Loucy (cell line): ENCODE data around the gene TTLL7.

Experiments
- H2AFZ ChIP-seq: fragments of 200-600 bp; sonication (generic); 2 replicates; pipeline ENCODE4 v1.6.0; 2016; ENCODE audit warnings: antibody characterized with exemption, mild to moderate bottlenecking, low read length, moderate library complexity
- H3F3A ChIP-seq: fragments of 200-600 bp; 2 replicates; pipeline ENCODE4 v1.6.0; 2016; ENCODE audit warnings: antibody characterized with exemption, low read depth, mild to moderate bottlenecking
- H3K27me3 ChIP-seq: fragments of 200-600 bp; sonication (generic); 2 replicates; pipeline ENCODE4 v1.6.1; 2014; ENCODE audit warnings: low read length, mild to moderate bottlenecking; ENCODE audit not compliant: insufficient read depth, poor library complexity, severe bottlenecking
- H3K36me3 ChIP-seq: fragments of 200-600 bp; sonication (generic); 2 replicates; pipeline ENCODE4 v1.6.1; 2016; ENCODE audit warnings: low read length; ENCODE audit not compliant: insufficient read depth
- H3K4me1 ChIP-seq: fragments of 200-600 bp; sonication (generic); 2 replicates; pipeline ENCODE4 v1.5.1; 2014; ENCODE audit warnings: low read length, mild to moderate bottlenecking; ENCODE audit not compliant: insufficient read depth, poor library complexity, severe bottlenecking
- H3K4me2 ChIP-seq: fragments of 200-600 bp; sonication (generic); 2 replicates; pipeline ENCODE4 v1.6.0; 2014; ENCODE audit warnings: antibody characterized with exemption, low read length, low read depth, mild to moderate bottlenecking; ENCODE audit not compliant: poor library complexity, severe bottlenecking
- H3K4me3 ChIP-seq: fragments of 200-600 bp; sonication (generic); 2 replicates; pipeline ENCODE4 v1.5.1; 2014; ENCODE audit warnings: low read length, mild to moderate bottlenecking, mixed read lengths; ENCODE audit not compliant: poor library complexity, severe bottlenecking
- H3K79me2 ChIP-seq: fragments of 200-600 bp; sonication (generic); 2 replicates; pipeline ENCODE4 v1.6.1; 2014; ENCODE audit warnings: low read length; ENCODE audit not compliant: insufficient read depth
- H3K9ac ChIP-seq: fragments of 200-600 bp; sonication (generic); 2 replicates; pipeline ENCODE4 v1.6.0; 2014; ENCODE audit warnings: mild to moderate bottlenecking, low read depth, low read length, moderate library complexity; ENCODE audit not compliant: poor library complexity, severe bottlenecking
- H3K9me2 ChIP-seq: fragments of 200-600 bp; sonication (generic); replicated peaks from 2 replicates; pipeline ENCODE4 v1.6.1; 2016; ENCODE audit warnings: low read depth, low read length, mixed read lengths
- H3K9me3 ChIP-seq: fragments of 200-600 bp; sonication (generic); 2 replicates; pipeline ENCODE4 v1.6.1; 2014; ENCODE audit warnings: mild to moderate bottlenecking, antibody characterized with exemption, low read length, low read depth; ENCODE audit not compliant: insufficient read depth
- H4K20me1 ChIP-seq: fragments of 200-600 bp; sonication (generic); 2 replicates; pipeline ENCODE4 v1.6.0; 2014; ENCODE audit warnings: antibody characterized with exemption, low read length, mild to moderate bottlenecking; ENCODE audit not compliant: insufficient read depth, poor library complexity, severe bottlenecking
- EZH2phosphoT487 ChIP-seq: fragments of 200-600 bp; IDR thresholded peaks from 2 replicates; pipeline ENCODE4 v1.6.1; 2018; ENCODE audit warnings: antibody characterized with exemption, mild to moderate bottlenecking, moderate library complexity, borderline replicate concordance
- TF ChIP-seq, protein P1 (sequence below): fragments of 200-600 bp; sonication (generic); conservative IDR thresholded peaks from 2 replicates; pipeline ENCODE4 v1.5.1; 2014; ENCODE audit warnings: mild to moderate bottlenecking, antibody characterized with exemption, low read length

TTLL7 gene

DNA sequence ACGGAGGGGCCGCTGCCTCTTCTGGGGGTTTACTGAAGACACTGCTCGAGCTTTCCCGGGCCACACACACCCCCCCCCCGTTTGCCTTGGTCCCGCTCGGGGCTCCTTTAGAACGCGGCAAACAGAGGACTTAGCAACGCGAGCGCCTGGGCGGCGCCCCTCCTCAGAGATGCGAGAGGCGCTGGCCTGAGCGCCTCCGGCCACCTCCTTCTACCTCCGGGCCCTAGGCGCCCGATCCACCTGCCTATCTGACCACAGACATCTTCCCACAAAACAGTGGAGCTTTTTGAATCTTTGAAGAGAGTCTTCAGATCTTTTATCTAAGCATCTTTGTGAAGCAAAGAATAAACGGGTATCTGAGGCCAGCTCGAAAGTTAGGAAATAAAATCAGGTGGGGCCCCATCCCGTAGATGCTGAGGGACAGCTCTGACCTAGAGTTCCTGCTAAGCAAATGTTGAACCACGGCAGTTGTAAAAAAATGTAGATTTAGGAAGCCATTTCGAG lies 436 bp upstream of the TTLL7 start:
- Histone ChIP-seq H3K4me2 (no peak overlapping the region), H3K4me1 (peaks cover 9% of the 10 kb centered on the region), H3K4me3 (no peak overlapping the region), H3K9me3 (no peaks in the 10 kb centered on the region), H3K9me2 (no peaks in the 10 kb centered on the region), H3K9ac (no peak overlapping the region), H3F3A (no peaks in the 10 kb centered on the region), H3K36me3 (no peaks in the 10 kb centered on the region), H4K20me1 (no peaks in the 10 kb centered on the region), H2AFZ (peak overlapping the region; percentile 7; the same call in 1 of the 2 replicates), H3K79me2 (no peaks in the 10 kb centered on the region), H3K27me3 (no peaks in the 10 kb centered on the region)
- no peak for TF ChIP-seq EZH2phosphoT487
- TF ChIP-seq, protein P1, sequence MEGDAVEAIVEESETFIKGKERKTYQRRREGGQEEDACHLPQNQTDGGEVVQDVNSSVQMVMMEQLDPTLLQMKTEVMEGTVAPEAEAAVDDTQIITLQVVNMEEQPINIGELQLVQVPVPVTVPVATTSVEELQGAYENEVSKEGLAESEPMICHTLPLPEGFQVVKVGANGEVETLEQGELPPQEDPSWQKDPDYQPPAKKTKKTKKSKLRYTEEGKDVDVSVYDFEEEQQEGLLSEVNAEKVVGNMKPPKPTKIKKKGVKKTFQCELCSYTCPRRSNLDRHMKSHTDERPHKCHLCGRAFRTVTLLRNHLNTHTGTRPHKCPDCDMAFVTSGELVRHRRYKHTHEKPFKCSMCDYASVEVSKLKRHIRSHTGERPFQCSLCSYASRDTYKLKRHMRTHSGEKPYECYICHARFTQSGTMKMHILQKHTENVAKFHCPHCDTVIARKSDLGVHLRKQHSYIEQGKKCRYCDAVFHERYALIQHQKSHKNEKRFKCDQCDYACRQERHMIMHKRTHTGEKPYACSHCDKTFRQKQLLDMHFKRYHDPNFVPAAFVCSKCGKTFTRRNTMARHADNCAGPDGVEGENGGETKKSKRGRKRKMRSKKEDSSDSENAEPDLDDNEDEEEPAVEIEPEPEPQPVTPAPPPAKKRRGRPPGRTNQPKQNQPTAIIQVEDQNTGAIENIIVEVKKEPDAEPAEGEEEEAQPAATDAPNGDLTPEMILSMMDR, result no peak

DNA sequence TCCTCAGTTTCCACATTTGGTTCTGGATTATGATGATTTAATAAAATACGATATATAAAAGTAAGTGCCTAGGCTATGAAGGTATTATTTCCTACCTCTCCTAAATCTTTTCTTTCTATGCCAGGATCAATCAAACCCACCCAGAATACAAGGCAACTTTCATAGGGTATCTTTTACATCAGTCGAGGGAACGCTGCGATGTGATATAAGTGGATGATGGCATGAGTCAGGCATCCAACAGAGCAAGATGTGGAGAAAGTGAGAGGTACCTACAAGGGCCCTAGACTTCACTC lies 781 bp downstream of the TTLL7 start:
- H3K9ac ChIP-seq, result no peak overlapping the region
- no peaks in the 10 kb centered on the region for H3K36me3 ChIP-seq
- TF ChIP-seq, protein P1, result no peak
- no peak for TF ChIP-seq EZH2phosphoT487
- H3K4me2 ChIP-seq, result no peak overlapping the region
- no peak overlapping the region for H2AFZ ChIP-seq
- H3K4me3 ChIP-seq, result no peak overlapping the region
- H4K20me1 ChIP-seq, result no peaks in the 10 kb centered on the region
- no peaks in the 10 kb centered on the region for H3K27me3 ChIP-seq
- no peaks in the 10 kb centered on the region for H3F3A ChIP-seq
- H3K9me3 ChIP-seq, result no peaks in the 10 kb centered on the region
- H3K9me2 ChIP-seq, result no peaks in the 10 kb centered on the region
- no peaks in the 10 kb centered on the region for H3K79me2 ChIP-seq
- H3K4me1 ChIP-seq, result peaks cover 9% of the 10 kb centered on the region

DNA sequence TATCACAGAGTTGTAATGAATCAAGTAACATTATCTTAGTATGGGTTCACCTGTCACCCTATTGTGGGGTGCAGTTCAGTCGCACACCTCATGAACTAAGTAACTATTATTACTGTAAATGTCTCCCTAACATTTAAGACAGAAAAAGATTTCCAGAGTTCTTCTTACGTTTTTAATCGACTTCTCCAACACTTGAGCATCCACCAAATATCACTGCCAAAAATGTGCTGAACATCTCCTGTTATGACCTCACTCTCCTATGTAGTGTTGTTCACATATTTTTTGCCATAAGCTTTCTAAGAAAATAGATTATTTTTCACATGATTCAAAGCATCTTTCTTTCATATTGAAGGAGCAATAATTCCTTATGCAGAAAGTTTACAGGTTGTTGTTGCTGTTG lies 1.3 kb downstream of the TTLL7 start:
- Histone ChIP-seq H3K79me2 (no peaks in the 10 kb centered on the region), H3K4me2 (no peak overlapping the region)
- TF ChIP-seq, protein P1, result no peak
- no peak for TF ChIP-seq EZH2phosphoT487

More for the DNA sequence above, 1.3 kb downstream of the TTLL7 start:
- H2AFZ ChIP-seq, result no peak overlapping the region
- H3K9me2 ChIP-seq, result no peaks in the 10 kb centered on the region
- H3K9me3 ChIP-seq, result no peaks in the 10 kb centered on the region
- no peaks in the 10 kb centered on the region for H3K36me3 ChIP-seq
- no peaks in the 10 kb centered on the region for H3K27me3 ChIP-seq
- H3K9ac ChIP-seq, result no peak overlapping the region
- H3K4me1 ChIP-seq, result peaks cover 9% of the 10 kb centered on the region
- H3F3A ChIP-seq, result no peaks in the 10 kb centered on the region
- H3K4me3 ChIP-seq, result no peak overlapping the region
- no peaks in the 10 kb centered on the region for H4K20me1 ChIP-seq
